DOHH2 (cell line): ENCODE data around the gene SATB1.

ENCODE experiments used
- H3F3A ChIP-seq: fragments of 200-600 bp; sonication (generic), shearing (Covaris generic); 2 replicates; pipeline ENCODE4 v1.6.0; 2016; ENCODE audit warnings: antibody characterized with exemption, mild to moderate bottlenecking; ENCODE audit not compliant: control insufficient read depth, insufficient read depth
- H3K27ac ChIP-seq: fragments of 200-600 bp; sonication (generic); 2 replicates; pipeline ENCODE4 v1.5.1; 2014; ENCODE audit warnings: low read depth, mild to moderate bottlenecking, low read length, moderate library complexity
- H3K27me3 ChIP-seq: fragments of 200-600 bp; sonication (generic); 2 replicates; pipeline ENCODE4 v1.6.1; 2014; ENCODE audit warnings: mild to moderate bottlenecking, low read length, mixed read lengths; ENCODE audit not compliant: control insufficient read depth
- H3K36me3 ChIP-seq: fragments of 200-600 bp; sonication (generic); 2 replicates; pipeline ENCODE4 v1.6.1; 2014; ENCODE audit warnings: mild to moderate bottlenecking, low read length, moderate library complexity, mixed read lengths; ENCODE audit not compliant: control insufficient read depth
- H3K4me1 ChIP-seq: fragments of 200-600 bp; sonication (generic); 2 replicates; pipeline ENCODE4 v1.6.1; 2014; ENCODE audit warnings: mild to moderate bottlenecking, low read length, mixed read lengths; ENCODE audit not compliant: control insufficient read depth
- H3K4me2 ChIP-seq: fragments of 200-600 bp; sonication (generic); 2 replicates; pipeline ENCODE4 v1.6.0; 2014; ENCODE audit warnings: mild to moderate bottlenecking, low read length, moderate library complexity
- H3K4me3 ChIP-seq: fragments of 200-600 bp; sonication (generic); 2 replicates; pipeline ENCODE4 v1.5.1; 2014; ENCODE audit warnings: mild to moderate bottlenecking, low read length, mixed read lengths
- H3K79me2 ChIP-seq: fragments of 200-600 bp; sonication (generic); 2 replicates; pipeline ENCODE4 v1.6.1; 2014; ENCODE audit warnings: mild to moderate bottlenecking, low read length, mixed read lengths; ENCODE audit not compliant: control insufficient read depth
- H3K9me2 ChIP-seq: fragments of 200-600 bp; sonication (generic); replicated peaks from 2 replicates; pipeline ENCODE4 v1.6.1; 2014; ENCODE audit warnings: mild to moderate bottlenecking, low read length, mixed read lengths; ENCODE audit not compliant: control insufficient read depth
- H3K9me3 ChIP-seq: fragments of 200-600 bp; sonication (generic); 2 replicates; pipeline ENCODE4 v1.6.1; 2014; ENCODE audit warnings: antibody characterized with exemption, low read length, mixed read lengths; ENCODE audit not compliant: control insufficient read depth, insufficient read depth
- H4K20me1 ChIP-seq: fragments of 200-600 bp; sonication (generic); 2 replicates; pipeline ENCODE4 v1.6.0; 2014; ENCODE audit warnings: low read depth, mild to moderate bottlenecking, antibody characterized with exemption, low read length, moderate library complexity; ENCODE audit not compliant: control insufficient read depth, insufficient read depth
- EZH2phosphoT487 ChIP-seq: fragments of 200-600 bp; sonication (generic); IDR thresholded peaks from 2 replicates; pipeline ENCODE4 v1.6.1; 2017; ENCODE audit warnings: borderline replicate concordance, mild to moderate bottlenecking, antibody characterized with exemption, low read length, moderate library complexity, mixed read lengths
- TF ChIP-seq, protein P1 (sequence below): fragments of 200-600 bp; sonication (generic); IDR thresholded peaks from one replicate; pipeline ENCODE4 v1.5.1; 2014; ENCODE audit warnings: antibody characterized with exemption, mild to moderate bottlenecking, low read depth, low read length; ENCODE audit not compliant: poor library complexity, severe bottlenecking

The SATB1 gene

DNA sequence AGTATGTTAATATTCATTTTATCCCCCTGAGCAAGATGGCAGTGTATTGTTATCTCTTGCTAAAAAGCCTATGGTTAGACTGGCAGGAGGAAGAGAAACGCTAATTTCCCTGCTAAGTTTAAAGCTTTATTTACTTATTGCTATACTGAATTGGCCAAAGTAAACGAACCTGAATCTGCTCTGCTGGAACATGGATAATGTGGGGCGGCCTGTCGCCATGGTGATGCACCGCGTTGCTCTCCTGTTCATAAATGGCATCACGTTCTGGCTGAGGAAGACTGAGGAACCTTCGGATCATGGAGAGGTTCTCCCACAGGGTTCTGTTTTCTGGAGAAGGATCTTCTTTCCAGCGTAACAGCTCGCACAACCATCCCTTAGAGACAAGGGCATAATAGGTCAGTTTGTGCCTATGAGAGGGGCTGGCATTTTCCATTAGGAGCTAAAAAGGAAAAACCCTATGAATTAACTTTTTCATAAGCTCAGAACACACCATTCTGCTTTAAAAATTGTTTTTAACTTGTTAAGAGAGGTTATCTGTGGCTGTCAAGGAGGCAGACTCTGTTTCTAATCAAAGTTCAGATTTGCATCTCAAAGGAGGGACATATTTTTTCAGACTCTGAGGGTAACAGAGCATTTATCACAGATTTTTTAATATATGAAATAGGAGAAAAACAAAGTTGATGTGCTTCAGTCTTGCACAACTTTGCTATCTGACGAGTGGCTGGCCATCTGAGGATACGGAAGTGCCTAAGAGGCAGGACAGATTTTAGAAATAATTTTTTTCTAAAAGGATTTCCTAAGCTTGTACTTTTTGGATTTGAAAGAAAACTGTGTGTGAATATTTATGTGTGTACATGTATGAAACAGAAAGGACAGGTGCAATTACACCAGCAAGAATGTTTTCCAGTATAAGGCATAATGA, 73.1 kb downstream of the SATB1 start:
- Histone ChIP-seq H3K36me3 (no peaks in the 10 kb centered on the region), H4K20me1 (no peaks in the 10 kb centered on the region), H3K27me3 (no peaks in the 10 kb centered on the region), H3K27ac (no peak overlapping the region), H3K4me1 (no peaks in the 10 kb centered on the region), H3K4me3 (no peak overlapping the region), H3K9me3 (no peaks in the 10 kb centered on the region), H3K9me2 (no peaks in the 10 kb centered on the region), H3F3A (no peaks in the 10 kb centered on the region), H3K4me2 (no peak overlapping the region), H3K79me2 (no peaks in the 10 kb centered on the region)
- TF ChIP-seq, protein P1, sequence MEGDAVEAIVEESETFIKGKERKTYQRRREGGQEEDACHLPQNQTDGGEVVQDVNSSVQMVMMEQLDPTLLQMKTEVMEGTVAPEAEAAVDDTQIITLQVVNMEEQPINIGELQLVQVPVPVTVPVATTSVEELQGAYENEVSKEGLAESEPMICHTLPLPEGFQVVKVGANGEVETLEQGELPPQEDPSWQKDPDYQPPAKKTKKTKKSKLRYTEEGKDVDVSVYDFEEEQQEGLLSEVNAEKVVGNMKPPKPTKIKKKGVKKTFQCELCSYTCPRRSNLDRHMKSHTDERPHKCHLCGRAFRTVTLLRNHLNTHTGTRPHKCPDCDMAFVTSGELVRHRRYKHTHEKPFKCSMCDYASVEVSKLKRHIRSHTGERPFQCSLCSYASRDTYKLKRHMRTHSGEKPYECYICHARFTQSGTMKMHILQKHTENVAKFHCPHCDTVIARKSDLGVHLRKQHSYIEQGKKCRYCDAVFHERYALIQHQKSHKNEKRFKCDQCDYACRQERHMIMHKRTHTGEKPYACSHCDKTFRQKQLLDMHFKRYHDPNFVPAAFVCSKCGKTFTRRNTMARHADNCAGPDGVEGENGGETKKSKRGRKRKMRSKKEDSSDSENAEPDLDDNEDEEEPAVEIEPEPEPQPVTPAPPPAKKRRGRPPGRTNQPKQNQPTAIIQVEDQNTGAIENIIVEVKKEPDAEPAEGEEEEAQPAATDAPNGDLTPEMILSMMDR: no peak
- TF ChIP-seq EZH2phosphoT487: no peak

DNA sequence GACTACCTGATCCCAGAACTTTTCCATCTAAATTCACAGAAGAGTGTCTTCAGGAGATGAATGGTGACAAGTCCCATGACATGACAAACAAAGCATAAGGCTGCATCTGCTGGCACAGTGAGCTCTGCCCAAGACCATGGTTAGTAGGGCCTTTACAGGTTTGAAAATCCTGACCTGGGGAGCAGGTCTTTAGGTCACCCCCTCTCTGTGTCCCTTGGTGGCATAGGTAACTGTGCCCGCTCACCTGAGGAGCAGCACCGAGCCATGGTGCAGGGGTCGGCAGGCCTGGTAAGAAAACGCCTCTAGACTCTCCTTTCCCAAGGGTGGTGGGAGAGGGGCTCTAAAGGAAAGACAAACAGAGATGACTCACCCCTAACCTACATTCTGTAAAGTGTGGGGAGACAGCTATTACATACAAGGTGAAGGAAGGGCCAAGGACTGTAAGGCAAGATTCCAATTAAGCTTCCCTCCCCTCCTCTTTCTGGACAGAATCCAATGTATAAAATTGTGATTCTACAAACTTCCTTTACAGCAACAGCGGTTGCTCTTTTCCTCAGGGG, 74.0 kb downstream of the SATB1 start:
- Histone ChIP-seq H3K4me3 (no peak overlapping the region), H3K9me3 (no peaks in the 10 kb centered on the region), H3K79me2 (no peaks in the 10 kb centered on the region), H3K27ac (no peak overlapping the region), H4K20me1 (no peaks in the 10 kb centered on the region), H3K4me2 (no peak overlapping the region), H3F3A (no peaks in the 10 kb centered on the region), H3K27me3 (no peaks in the 10 kb centered on the region), H3K36me3 (no peaks in the 10 kb centered on the region), H3K4me1 (no peaks in the 10 kb centered on the region), H3K9me2 (no peaks in the 10 kb centered on the region)
- TF ChIP-seq, protein P1: no peak
- no peak for TF ChIP-seq EZH2phosphoT487

DNA sequence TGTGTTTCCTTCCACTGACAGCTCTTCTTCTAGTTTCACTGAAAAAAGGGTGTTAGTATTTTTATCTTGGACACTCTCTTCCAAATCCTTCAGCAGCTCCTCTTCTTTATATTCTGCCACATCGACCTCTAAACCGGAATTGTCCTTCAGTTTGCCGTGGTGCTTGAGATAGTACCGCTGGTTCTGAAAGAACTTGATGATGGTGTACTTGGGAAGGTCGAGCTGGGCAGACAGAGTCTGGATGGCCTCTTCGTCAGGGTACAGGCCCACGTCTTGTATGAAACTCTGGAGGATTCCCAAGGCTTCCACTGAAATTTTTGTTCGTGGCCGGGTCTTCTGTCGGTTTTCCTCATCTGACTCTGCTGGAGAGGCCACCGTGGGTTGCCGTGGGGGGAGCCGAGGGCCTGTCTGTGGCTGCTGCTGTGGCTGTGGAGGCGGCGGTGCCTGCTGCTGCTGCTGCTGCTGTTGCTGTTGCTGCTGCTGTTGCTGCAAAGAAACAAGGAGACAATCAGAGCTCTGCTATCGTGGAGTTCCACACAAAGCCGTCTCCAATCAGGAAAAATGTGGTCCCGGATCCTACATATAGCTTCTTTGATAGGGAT, 75.8 kb downstream of the SATB1 start:
- Histone ChIP-seq H3K4me2 (no peak overlapping the region), H4K20me1 (no peaks in the 10 kb centered on the region), H3K4me1 (no peaks in the 10 kb centered on the region), H3K27ac (no peak overlapping the region), H3K9me3 (no peaks in the 10 kb centered on the region), H3K27me3 (no peaks in the 10 kb centered on the region), H3K79me2 (no peaks in the 10 kb centered on the region), H3K9me2 (no peaks in the 10 kb centered on the region), H3F3A (no peaks in the 10 kb centered on the region), H3K36me3 (no peaks in the 10 kb centered on the region), H3K4me3 (no peak overlapping the region)
- TF ChIP-seq, protein P1: no peak
- no peak for TF ChIP-seq EZH2phosphoT487
